Mesothelial cell of epicardium (in vitro differentiated cells): ENCODE results near the gene CARHSP1. TPM values are rescaled to one million over a fixed set of nuclear protein-coding genes. Genes with fewer than 3 reads are reported as not detected.

Source experiments
- DNase-seq, 2 experiments: peaks; one replicate each; pipeline ENCODE4 v3.0.0; 2021; ENCODE audit warnings: low spot score in 2 of 2; ENCODE audit not compliant: unreplicated experiment in 2 of 2
- H3K27ac Mint-ChIP-seq: 2 replicates; pipeline ENCODE4 v1.8.0; 2021; ENCODE audit warnings: mixed read lengths
- H3K27me3 Mint-ChIP-seq: 2 replicates; pipeline ENCODE4 v1.8.0; 2021; ENCODE audit warnings: low read depth, mixed read lengths
- H3K36me3 Mint-ChIP-seq: 2 replicates; pipeline ENCODE4 v1.8.0; 2021; ENCODE audit warnings: mixed read lengths
- H3K4me1 Mint-ChIP-seq: 2 replicates; pipeline ENCODE4 v1.8.0; 2021; ENCODE audit warnings: mixed read lengths
- H3K4me3 Mint-ChIP-seq: 2 replicates; pipeline ENCODE4 v1.8.0; 2021; ENCODE audit warnings: mild to moderate bottlenecking, moderate library complexity, mixed read lengths
- H3K9me3 Mint-ChIP-seq: 2 replicates; pipeline ENCODE4 v1.8.0; 2021; ENCODE audit warnings: mixed read lengths
- CTCF ChIP-seq: fragments of 200-600 bp; sonication (generic); IDR thresholded peaks from one replicate; pipeline ENCODE4 v1.5.0; 2021; ENCODE audit warnings: antibody characterized with exemption; ENCODE audit not compliant: unreplicated experiment
- total RNA-seq: library from RNA; stranded (reverse); gene quantifications from 3 replicates; pipeline ENCODE4 v1.2.1, GENCODE V29; 2021

The CARHSP1 gene
- total RNA-seq, 1 donor from 2014 or later: 80.3 TPM

GRCh38 chr16:8899709-8900317, 31.0 kb upstream of the CARHSP1 start:
- Mint-ChIP-seq H3K4me1 (no peaks in the 10 kb centered on the region), H3K4me3 (no peak overlapping the region), H3K27me3 (no peaks in the 10 kb centered on the region), H3K9me3 (no peaks in the 10 kb centered on the region), H3K36me3 (peaks cover 66% of the 10 kb centered on the region), H3K27ac (no peak overlapping the region)
- no peak for TF ChIP-seq CTCF
- no peak for DNase-seq

- H3K4me3 Mint-ChIP-seq: no peak overlapping the region
- no peaks in the 10 kb centered on the region for H3K4me1 Mint-ChIP-seq
- H3K9me3 Mint-ChIP-seq: no peaks in the 10 kb centered on the region
- DNase-seq: no peak
- H3K27me3 Mint-ChIP-seq: no peaks in the 10 kb centered on the region
- H3K27ac Mint-ChIP-seq: no peak overlapping the region
- peaks cover 67% of the 10 kb centered on the region for H3K36me3 Mint-ChIP-seq
- TF ChIP-seq CTCF: no peak
Measured at GRCh38 chr16:8898660-8899318, 30.0 kb upstream of the CARHSP1 start.

GRCh38 chr16:8894736-8895334, 26.0 kb upstream of the CARHSP1 start:
- no peaks in the 10 kb centered on the region for H3K4me1 Mint-ChIP-seq
- no peaks in the 10 kb centered on the region for H3K27me3 Mint-ChIP-seq
- DNase-seq: no peak
- H3K4me3 Mint-ChIP-seq: no peak overlapping the region
- TF ChIP-seq CTCF: no peak
- H3K27ac Mint-ChIP-seq: no peak overlapping the region
- peaks cover 47% of the 10 kb centered on the region for H3K36me3 Mint-ChIP-seq
- no peaks in the 10 kb centered on the region for H3K9me3 Mint-ChIP-seq

GRCh38 chr16:8893976-8894690, 25.3 kb upstream of the CARHSP1 start:
- no peak overlapping the region for H3K4me3 Mint-ChIP-seq
- H3K36me3 Mint-ChIP-seq: peaks cover 40% of the 10 kb centered on the region
- no peak for TF ChIP-seq CTCF
- H3K4me1 Mint-ChIP-seq: no peaks in the 10 kb centered on the region
- no peak for DNase-seq
- no peak overlapping the region for H3K27ac Mint-ChIP-seq
- no peaks in the 10 kb centered on the region for H3K9me3 Mint-ChIP-seq
- H3K27me3 Mint-ChIP-seq: no peaks in the 10 kb centered on the region

- Mint-ChIP-seq H3K36me3 (peaks cover 37% of the 10 kb centered on the region), H3K9me3 (no peaks in the 10 kb centered on the region), H3K27me3 (no peaks in the 10 kb centered on the region), H3K4me3 (no peak overlapping the region), H3K27ac (no peak overlapping the region), H3K4me1 (no peaks in the 10 kb centered on the region)
- DNase-seq: no peak
- no peak for TF ChIP-seq CTCF
Measured at GRCh38 chr16:8893426-8893825, 24.6 kb upstream of the CARHSP1 start.
